GM21529 (cell line): Measurements from ENCODE around the gene FAAH2.
"Not testable (repeated sequence)": the region's sequence is repeated elsewhere in the genome, so short reads cannot be mapped to it uniquely, and the experiment has no call there.

Experiments used
- ATAC-seq: cut with Tn5 transposase; IDR thresholded peaks from one replicate; pipeline ENCODE4 v1.9.1; 2021; ENCODE audit not compliant: unreplicated experiment

The FAAH2 gene, protein sequence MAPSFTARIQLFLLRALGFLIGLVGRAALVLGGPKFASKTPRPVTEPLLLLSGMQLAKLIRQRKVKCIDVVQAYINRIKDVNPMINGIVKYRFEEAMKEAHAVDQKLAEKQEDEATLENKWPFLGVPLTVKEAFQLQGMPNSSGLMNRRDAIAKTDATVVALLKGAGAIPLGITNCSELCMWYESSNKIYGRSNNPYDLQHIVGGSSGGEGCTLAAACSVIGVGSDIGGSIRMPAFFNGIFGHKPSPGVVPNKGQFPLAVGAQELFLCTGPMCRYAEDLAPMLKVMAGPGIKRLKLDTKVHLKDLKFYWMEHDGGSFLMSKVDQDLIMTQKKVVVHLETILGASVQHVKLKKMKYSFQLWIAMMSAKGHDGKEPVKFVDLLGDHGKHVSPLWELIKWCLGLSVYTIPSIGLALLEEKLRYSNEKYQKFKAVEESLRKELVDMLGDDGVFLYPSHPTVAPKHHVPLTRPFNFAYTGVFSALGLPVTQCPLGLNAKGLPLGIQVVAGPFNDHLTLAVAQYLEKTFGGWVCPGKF

DNA sequence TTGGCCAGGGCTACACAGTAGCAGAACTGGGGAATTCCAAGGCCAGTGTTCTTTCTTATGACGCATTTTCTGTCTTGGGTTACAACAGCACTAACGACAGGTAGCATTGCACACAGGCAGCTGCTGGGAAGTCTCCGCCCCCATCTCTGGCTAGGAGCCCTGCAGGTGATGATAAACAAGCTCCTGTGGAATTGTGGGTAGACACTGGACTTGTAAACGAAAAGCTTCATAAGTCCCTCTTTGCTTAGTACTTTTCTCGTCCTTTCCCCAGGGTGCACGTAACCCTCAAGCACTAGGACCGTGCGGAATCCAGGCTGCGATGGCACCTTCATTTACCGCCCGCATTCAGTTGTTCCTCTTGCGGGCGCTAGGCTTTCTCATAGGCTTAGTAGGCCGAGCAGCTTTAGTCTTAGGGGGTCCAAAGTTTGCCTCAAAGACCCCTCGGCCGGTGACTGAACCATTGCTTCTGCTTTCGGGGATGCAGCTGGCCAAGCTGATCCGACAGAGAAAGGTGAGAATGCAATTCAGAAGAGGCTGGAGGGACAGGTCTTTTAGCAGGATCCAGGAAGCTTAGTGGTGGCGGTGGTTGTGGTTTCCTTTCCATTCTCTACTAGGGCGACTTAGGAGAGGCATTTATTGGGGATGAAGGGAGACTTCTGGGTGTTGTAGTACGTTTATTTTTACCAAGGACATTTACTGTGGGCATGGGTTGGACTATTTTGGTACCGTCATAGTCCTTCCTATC, at the start of gene FAAH2:
Gene FAAH2 (plus strand): TSS at position 200 of the 745 bp plus-strand sequence. CDS start 120 bp downstream, at position 320.
- peak; percentile 88 for ATAC-seq

DNA sequence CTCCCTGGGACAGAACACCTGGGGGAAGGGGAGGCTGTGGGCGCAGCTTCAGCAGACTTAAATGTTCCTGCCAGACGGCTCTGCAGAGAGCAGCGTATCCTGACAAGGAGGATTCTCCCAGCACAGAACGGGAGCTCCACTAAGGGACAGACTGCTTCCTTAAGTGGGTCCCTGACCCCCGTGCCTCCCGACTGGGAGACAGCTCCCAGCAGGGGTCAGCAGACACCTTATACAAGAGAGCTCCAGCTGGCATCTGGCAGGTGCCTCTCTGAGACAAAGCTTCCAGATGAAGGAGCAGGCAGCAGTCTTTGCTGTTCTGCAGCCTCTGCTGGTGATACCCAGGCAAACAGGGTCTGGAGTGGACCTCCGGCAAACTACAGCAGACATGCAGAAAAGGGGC, 44.5 kb upstream of the FAAH2 start:
- no peak for ATAC-seq

DNA sequence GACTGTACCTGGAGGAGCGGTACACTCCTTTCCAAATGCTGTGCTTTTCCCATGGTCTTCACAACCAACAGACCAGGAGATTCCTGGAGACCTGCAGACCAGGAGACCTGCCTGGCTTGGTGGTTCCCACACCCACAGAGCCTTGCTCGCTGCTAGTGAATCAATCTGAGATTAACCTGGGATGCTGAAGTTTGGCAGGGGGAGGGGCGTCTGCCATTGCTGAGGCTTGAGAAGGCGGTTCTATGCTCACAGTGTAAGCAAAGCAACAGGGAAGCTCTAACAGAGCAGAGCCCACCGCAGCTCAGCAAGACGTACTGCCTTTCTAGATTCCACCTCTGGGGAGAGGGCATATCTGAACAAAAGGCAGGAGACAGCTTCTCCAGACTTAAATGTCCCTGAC, 34.5 kb upstream of the FAAH2 start:
- ATAC-seq, result no peak

DNA sequence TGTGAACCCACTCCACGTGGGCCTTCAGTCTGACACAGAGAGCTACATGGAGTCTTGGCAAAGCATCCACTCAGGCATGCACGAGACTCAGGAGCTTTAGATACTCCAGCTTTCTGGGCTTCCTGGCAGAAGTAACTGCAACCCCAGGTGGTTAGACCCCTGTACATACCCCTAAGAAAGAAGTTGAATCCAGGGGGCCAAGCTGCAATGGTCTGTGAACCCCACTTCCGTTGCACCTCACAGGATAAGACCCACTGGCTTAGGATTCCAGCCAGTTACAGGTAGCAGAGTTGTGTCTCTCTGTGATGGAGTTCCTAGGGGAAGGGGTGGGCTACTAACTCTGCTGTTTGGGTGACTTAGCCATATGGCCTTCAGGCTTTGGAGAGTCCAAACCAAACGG, 21.4 kb upstream of the FAAH2 start:
- ATAC-seq, result no peak

DNA sequence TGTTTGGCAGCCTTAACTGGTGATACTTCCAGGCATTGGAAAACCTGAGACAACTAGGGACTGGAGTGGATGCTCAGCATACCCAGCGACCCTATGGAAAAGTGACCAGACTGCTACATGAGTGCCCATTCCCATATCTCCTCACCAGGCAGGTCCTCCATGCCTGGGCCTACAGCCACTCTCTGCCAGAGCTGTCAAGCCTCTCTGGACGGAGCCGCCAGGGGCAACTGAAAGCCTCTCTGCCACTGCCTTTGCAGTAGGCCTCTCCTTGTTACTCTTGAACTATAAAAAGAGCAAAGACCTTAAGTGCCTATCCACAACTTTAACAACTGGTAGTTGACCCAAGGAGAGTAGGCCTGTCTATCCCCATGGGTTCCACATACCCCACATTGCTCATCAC, 20.2 kb upstream of the FAAH2 start:
- no peak for ATAC-seq

DNA sequence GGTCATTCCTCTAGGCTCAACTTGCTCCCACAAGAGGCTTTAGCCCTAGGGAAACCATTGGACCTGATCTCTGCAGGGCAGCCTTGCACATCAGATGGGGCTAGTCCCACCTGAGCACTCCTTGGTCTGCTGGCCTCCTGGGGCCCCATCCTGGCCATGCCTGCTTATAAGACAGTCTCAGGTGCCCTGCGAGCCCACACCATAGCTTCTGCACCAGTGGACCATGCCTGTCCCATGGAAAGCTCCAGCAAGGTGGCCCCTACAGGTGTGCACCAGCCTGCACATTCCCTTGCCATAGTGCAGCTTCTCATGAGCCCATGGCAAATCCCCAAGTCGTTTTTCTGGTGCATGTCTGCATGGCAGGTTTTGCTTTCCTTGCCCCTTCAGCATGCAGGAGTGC, 19.6 kb upstream of the FAAH2 start:
- no peak for ATAC-seq

DNA sequence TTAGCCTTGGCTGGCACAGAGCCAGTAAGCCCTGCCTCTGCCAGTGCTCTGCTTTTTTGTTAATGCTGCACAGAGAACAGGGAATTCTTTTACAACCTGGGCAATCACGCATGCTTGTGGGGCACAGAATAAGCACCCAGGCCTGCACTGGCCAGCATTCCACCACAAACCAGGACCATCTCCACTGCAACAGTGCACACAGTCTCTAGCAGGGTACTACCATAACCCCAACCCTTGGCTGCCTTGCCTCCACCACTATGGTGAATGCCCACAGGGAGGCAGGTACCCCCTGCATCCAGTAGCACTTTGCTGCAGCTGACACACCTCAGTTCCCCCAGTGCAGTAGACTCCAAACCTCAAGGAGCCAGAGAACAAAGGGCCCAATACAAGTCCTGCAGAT, 19.2 kb upstream of the FAAH2 start:
- no peak for ATAC-seq

DNA sequence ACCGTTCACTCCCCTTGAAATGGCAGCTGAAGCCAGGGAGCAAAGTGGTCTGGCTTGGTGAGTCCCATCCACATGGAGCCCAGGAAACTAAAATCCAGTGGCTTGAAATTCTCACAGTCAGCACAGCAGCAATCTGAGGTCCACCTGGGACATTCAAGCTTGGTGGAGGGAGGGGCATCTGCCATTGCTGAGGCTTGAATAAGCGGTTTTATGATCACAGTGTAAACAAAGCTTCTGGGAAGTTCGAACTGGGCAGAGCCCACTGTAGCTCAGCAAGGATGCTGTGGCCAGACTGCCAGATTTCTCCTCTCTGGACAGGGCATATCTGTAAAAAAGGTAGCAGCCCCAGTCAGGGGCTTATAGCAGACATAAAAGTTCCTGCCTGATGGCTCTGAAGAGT, 15.5 kb upstream of the FAAH2 start:
- no peak for ATAC-seq

DNA sequence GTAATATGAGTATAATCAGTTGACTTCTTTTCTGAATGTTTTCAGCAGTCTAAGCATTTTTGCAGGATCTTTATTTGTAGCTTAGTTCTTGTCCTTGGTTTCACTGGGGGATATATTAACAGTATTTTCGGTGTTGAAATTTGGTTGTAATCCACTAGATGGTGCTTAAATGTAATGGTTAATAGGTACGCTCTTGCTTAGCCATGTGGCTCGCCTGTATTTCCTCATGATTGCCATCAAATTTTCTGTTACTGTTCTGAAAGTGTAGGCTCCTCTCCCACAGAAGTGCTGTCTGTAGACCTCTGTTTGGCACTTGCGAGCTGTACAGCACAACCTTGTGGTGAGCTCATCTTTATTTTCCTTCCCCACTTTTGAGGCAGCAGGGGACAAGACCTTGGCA, 3.9 kb upstream of the FAAH2 start:
- ATAC-seq, result no peak

DNA sequence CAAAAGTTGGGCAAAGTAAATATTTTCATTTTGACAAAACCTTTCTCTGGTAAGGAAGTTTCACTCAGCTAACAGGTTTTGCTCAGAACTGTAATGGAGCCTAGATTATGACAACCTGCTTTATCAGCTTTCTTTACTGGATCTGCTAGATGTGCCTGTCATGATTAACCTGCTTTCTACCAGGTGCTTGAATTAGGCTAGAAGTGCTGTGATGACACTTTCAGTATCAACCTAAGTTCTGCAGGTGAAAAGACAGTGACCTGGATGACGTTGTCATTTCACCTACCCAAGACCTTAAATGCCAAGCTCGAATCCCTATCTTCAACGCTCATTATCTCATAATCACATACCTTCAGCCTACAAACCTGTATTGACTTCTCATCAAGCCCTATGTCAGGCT, 1.5 kb upstream of the FAAH2 start:
- ATAC-seq, result no peak

DNA sequence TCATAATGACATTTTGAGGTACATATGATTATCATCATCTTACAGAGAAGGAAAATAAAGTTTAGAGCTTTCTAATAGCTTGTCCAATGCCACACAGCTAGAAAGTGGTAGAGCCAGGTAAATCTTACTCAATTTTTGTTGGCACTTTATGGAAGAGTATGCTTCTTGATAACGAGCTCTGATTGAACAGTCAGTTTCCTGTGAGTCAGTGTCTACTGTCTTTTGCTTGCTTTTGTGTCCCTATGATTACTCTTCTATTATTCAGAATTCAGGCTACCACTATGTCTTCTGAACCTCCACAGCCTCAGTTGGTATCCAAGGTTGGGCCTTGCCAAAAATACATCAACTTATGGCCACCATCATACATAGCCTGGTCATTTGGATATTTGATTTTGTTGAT, 2.6 kb downstream of the FAAH2 start:
- no peak for ATAC-seq

DNA sequence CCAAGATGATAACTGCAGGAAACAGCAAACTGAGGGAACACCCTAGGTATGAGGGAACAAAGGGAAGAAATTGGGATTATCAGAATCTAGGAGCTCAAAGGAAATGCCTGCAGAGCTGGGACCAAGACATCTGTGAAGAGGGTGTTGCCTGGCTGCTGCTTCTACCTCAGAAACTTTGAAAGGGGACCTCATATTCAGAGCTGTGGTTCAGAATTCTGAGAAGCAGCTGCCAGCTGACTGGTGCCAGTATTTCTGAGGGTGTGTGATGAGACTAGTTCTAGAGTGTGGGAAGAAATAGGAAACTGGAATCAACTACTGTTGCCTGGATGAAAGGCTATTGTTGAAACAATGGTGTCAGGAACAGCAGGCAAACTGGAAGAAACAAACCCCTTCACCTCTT, 8.5 kb downstream of the FAAH2 start:
- no peak for ATAC-seq

DNA sequence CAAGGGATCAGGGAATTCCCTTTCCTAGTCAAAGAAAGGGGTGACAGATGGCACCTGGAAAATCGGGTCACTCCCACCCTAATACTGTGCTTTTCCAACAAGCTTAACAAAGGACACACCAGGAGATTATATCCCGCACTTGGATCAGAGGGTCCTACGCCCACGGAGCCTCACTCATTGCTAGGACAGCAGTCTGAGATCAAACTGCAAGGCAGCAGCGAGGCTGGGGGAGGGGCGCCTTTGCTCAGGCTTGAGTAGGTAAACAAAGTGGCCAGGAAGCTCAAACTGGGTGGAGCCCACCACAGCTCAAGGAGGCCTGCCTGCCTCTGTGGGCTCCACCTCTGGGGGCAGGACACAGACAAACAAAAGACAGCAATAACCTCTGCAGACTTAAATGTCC, 9.2 kb downstream of the FAAH2 start:
- not testable (repeated sequence) for ATAC-seq

DNA sequence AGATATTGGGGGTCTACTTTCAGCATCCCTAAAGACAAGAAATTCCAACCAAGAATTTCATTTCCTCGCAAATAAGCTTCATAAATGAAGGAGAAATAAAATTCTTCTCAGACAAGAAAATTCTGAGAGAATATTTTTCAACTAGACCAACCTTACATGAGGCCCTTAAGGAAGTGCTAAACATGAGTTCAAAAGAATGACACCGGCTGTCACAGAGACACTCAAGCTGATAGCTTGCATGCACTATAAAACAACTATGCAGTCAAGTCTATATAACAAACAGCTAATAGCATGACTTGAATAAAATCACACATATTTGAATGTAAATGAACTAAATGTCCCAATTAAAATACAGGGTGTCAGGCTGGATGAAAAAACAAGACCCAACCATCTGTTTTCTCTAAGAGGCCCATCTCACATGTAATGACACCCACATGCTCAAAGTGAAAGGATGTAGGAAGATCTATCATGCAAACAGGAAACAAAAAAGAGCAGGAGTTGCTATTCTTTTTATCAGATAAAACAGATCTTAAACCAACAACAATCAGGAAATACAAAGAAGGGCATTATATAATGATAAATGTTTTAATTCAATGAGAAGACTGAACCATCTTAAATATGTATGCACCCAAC, 27.2 kb downstream of the FAAH2 start:
- ATAC-seq, result no peak

DNA sequence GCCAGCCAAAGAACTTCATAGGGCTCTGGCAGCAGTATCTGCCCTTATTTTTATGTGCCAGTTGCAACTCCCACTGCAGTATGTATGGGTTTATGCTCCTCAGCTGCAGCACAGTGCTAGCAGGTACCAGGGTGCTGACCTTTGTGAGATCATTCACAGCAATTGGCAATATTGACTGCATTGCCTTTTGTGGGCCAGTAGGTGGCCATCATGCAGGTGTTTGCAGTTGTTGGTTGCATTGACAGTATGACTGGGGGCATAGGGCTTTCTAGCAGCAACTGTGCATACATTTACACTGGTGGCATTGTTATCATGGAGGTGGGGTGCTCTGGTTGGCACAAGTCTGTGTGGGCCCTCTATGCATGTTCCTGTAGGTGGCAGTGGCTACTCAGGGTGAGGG, 42.5 kb downstream of the FAAH2 start:
- no peak for ATAC-seq

DNA sequence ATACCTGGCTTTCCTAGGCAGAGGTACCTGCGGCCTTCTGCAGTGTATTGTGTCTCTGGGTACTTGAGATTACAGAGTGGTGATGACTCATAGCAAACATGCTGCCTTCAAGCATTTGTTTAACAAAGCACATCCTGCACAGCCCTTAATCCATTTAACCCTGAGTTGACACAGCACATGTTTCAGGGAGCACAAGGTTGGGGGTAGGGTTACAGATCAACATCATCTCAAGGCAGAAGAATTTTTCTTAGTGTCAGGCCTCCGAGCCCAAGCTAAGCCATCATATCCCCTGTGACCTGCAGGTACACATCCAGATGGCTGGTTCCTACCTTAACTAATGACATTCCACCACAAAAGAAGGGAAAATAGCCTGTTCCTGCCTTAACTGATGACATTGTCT, 49.3 kb downstream of the FAAH2 start:
- ATAC-seq, result not testable (repeated sequence)

DNA sequence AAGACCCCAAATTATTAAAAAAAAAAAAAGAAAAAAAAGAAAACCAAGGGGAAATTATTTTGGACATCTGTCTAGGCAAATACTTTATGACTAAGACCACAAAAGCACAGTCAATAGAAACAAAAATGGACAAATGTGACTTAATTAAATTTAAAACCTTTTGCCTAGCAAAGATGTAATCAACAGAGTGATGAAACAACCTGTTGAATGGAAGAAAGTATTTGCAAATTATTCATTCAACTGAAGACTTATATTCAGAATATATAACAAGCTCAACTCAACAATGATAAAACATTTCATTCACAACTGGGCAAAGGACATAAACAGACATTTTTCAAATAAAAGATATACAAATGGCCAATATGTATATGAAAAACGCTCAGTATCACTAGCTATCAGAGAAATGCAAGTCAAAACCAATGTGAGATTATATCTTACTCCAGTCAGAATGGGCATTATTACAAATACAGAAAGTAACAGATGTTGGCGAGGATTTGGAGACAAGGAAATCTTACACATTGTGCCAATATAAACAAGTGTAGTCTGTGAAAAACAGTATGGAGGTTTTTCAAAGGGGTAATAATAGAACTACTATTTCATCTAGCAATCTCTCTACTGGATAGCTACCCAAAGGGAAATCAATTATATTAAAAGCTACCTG, 67.1 kb downstream of the FAAH2 start:
- ATAC-seq, result no peak

DNA sequence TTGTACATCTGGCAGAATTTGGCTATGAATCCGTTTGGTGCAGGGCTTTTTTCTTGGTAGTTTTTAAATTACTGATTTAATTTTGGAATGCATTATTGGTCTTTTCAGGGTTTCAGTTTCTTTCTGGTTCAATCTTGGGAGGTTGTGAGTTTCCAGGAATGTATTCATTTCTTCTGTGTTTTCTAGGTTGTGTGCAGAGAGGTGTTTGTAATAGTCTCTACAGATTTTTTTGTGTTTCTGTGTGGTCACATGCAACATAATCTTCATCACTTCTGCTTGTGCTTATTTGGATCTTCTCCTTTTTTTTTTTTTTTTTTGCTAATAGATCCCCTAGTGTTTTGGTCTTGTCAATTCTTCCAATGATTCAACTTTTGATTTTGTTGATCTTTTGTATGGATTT, 77.6 kb downstream of the FAAH2 start:
- no peak for ATAC-seq

DNA sequence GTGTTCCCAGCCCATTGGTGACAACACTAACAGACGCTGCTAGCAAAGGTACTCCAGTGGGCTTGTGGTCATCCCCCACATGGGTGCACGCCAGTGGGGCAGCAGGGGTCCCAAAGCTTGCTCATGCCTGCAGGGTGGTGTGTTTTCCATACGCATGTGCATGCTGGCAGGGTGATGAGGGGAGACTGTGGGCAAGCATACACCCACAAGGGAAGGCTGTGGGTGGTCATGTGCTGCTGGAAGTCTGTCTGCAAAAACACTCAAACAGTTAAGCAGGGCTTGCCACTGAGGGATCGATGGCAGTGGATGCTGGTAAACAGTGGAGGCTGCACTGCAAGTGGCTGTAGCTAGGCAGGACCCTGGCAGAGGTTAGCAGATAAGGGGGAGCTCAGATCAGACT, 79.9 kb downstream of the FAAH2 start:
- no peak for ATAC-seq

DNA sequence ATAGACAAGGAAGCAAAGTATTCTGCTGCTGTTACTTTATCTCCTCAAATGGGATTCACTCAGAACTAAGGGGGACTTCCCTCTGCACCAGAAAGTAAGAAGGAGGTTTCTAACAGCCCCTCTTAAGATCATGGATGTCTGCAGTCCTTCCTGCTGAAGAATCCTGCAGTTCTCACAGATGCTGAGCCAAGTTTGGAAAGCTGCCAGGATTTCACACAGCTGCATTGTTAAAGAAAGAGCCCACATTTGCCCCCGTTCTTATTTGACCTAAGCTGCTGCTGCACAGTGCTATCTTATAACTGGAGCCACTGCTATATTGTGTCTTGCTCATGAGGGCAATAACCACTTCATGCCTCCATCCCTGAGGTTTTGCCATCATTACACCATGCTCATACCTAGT, 81.1 kb downstream of the FAAH2 start:
- ATAC-seq, result no peak

DNA sequence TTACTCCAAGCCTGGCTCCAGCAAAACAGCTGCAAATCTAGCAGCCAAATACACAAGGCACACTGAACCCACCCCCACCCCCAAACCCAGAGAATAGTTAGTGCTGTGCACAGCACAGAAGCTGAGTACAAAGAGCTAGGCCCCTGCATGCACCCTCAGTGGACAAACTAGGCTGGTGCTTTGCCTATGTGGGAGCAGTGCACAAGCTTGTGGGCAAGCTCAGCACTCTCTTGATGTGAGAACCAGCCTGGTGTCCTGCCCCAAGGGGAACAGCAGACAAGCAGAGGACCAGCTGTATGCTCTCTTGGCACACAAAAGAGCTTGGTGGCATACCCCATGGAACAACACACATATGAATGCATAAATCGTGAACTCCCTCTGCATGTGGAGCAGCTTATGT, 81.7 kb downstream of the FAAH2 start:
- ATAC-seq, result no peak
